Common myeloid progenitor, CD34-positive (primary cell): ENCODE data around the gene BRSK2.

Experiments
- CTCF ChIA-PET: fragments of 350-600 bp; sonication (Branson Sonifier 250); formaldehyde crosslinking; loops from one replicate; lab custom pipeline; 2021; ENCODE audit warnings: antibody characterized with exemption; lab: Charles Lee
- POLR2A ChIA-PET: fragments of 350-600 bp; sonication (Branson Sonifier 250); formaldehyde crosslinking; loops from one replicate; lab custom pipeline; 2021; ENCODE audit warnings: antibody characterized with exemption; lab: Charles Lee
- DNase-seq, 3 donors: peaks; one replicate each; pipeline versions ENCODE4 v3.0.0 to v3.0.0-alpha.2; 2013
- H3K27ac ChIP-seq, 2 experiments: 1 replicate in 1 of 2; 2 replicates in 1 of 2; pipeline ENCODE4 v1.7.0; 2013; ENCODE audit warnings: inconsistent platforms in 2 of 2, low read length in 2 of 2, mild to moderate bottlenecking in 2 of 2, low read depth in 1 of 2, moderate library complexity in 1 of 2; ENCODE audit not compliant: severe bottlenecking in 2 of 2, insufficient read depth in 1 of 2, poor library complexity in 1 of 2
- H3K27me3 ChIP-seq, 5 experiments: replicated peaks in 2 of 5; 1 replicate in 3 of 5; 2 replicates in 2 of 5; pipeline versions ENCODE4 v1.6.1 to v1.7.0; 2013; ENCODE audit warnings: low read length in 4 of 5, mild to moderate bottlenecking in 2 of 5, moderate library complexity in 2 of 5, inconsistent platforms in 1 of 5; ENCODE audit not compliant: insufficient read depth in 5 of 5, control insufficient read depth in 4 of 5
- H3K36me3 ChIP-seq, 4 experiments: 1 replicate in 2 of 4; 2 replicates in 2 of 4; pipeline versions ENCODE4 v1.6.1 to v1.7.0; 2013; ENCODE audit warnings: low read length in 3 of 4, control low read depth in 1 of 4, mild to moderate bottlenecking in 1 of 4; ENCODE audit not compliant: control insufficient read depth in 4 of 4, insufficient read depth in 4 of 4
- H3K4me1 ChIP-seq, 4 experiments: 1 replicate in 3 of 4; 2 replicates in 1 of 4; pipeline versions ENCODE4 v1.6.1 to v1.7.1; 2013; ENCODE audit warnings: low read length in 3 of 4, mild to moderate bottlenecking in 3 of 4, control low read depth in 1 of 4, inconsistent platforms in 1 of 4, moderate library complexity in 1 of 4; ENCODE audit not compliant: control insufficient read depth in 4 of 4, insufficient read depth in 4 of 4; ENCODE audit errors: control extremely low read depth in 1 of 4
- H3K4me3 ChIP-seq, 7 experiments: 1 replicate in 4 of 7; 2 replicates in 3 of 7; pipeline versions ENCODE4 v1.5.1 to v1.7.0; 2013; ENCODE audit warnings: mild to moderate bottlenecking in 7 of 7, low read length in 6 of 7, moderate library complexity in 6 of 7, inconsistent platforms in 2 of 7, low read depth in 2 of 7, control low read depth in 1 of 7; ENCODE audit not compliant: insufficient read depth in 4 of 7, control insufficient read depth in 1 of 7; ENCODE audit errors: extremely low read depth in 1 of 7
- H3K9me3 ChIP-seq, 5 experiments: 1 replicate in 4 of 5; 2 replicates in 1 of 5; pipeline versions ENCODE4 v1.6.1 to v1.7.1; 2013; ENCODE audit warnings: low read length in 4 of 5, mild to moderate bottlenecking in 2 of 5, inconsistent platforms in 1 of 5, low read depth in 1 of 5, moderate library complexity in 1 of 5; ENCODE audit not compliant: control insufficient read depth in 4 of 5, insufficient read depth in 2 of 5; ENCODE audit errors: control extremely low read depth in 1 of 5
- WGBS: methylation state at CpG from one replicate; pipeline ENCODE4 v1.1.5; 2013; ENCODE audit not compliant: insufficient coverage; 5-methylcytosine and 5-hydroxymethylcytosine counted together

Gene BRSK2

GRCh38 chr11:1475841-1476240 is 86.1 kb downstream of the BRSK2 start:
- ChIA-PET POLR2A (no interaction called here), CTCF (no interaction called here)
- Histone ChIP-seq H3K36me3 (peaks cover 3 to 83% (median 32%) of the 10 kb centered on the region in 4 experiments), H3K9me3 (no peaks in the 10 kb centered on the region), H3K27ac (no peak overlapping the region), H3K27me3 (no peaks in the 10 kb centered on the region), H3K4me3 (no peak overlapping the region), H3K4me1 (peaks cover 0 to 3% (median under 1%) of the 10 kb centered on the region in 4 experiments)
- over 99% methylated on average over 8 of the region's 12 CpGs for WGBS
- DNase-seq: no peak

GRCh38 chr11:1476940-1477736 is 87.4 kb downstream of the BRSK2 start:
- Histone ChIP-seq H3K27me3 (no peaks in the 10 kb centered on the region), H3K4me1 (peaks cover 0 to 3% (median under 1%) of the 10 kb centered on the region in 4 experiments), H3K9me3 (no peaks in the 10 kb centered on the region), H3K27ac (no peak overlapping the region), H3K4me3 (no peak overlapping the region), H3K36me3 (peaks cover 3 to 75% (median 28%) of the 10 kb centered on the region in 4 experiments)
- CTCF ChIA-PET: no interaction called here
- no peak for DNase-seq
- WGBS: 96% methylated on average over 20 of the region's 20 CpGs
- POLR2A ChIA-PET: no interaction called here

GRCh38 chr11:1478011-1478410 is 88.3 kb downstream of the BRSK2 start:
- no peaks in the 10 kb centered on the region for H3K27me3 ChIP-seq
- H3K36me3 ChIP-seq: peaks cover 3 to 73% (median 26%) of the 10 kb centered on the region in 4 experiments
- 99% methylated on average over 13 of the region's 13 CpGs for WGBS
- peaks cover 0 to 3% (median under 1%) of the 10 kb centered on the region in 4 experiments for H3K4me1 ChIP-seq
- ChIA-PET CTCF (no interaction called here), POLR2A (no interaction called here)
- DNase-seq: no peak
- H3K9me3 ChIP-seq: no peaks in the 10 kb centered on the region
- H3K4me3 ChIP-seq: no peak overlapping the region
- H3K27ac ChIP-seq: no peak overlapping the region

- POLR2A ChIA-PET: no interaction called here
- DNase-seq: peak; percentile 9 to 44 (median 31)
- H3K27ac ChIP-seq: no peak overlapping the region
- H3K36me3 ChIP-seq: peaks cover 3 to 67% (median 25%) of the 10 kb centered on the region in 4 experiments
- CTCF ChIA-PET: no interaction called here
- H3K27me3 ChIP-seq: no peaks in the 10 kb centered on the region
- no peak overlapping the region for H3K4me3 ChIP-seq
- WGBS: 30% methylated on average over 5 of the region's 9 CpGs
- peaks cover 0 to 3% (median under 1%) of the 10 kb centered on the region in 4 experiments for H3K4me1 ChIP-seq
- no peaks in the 10 kb centered on the region for H3K9me3 ChIP-seq
These were observed 88.8 kb downstream of the BRSK2 start for GRCh38 chr11:1478544-1478943.

GRCh38 chr11:1479006-1479677 is 89.4 kb downstream of the BRSK2 start:
- Histone ChIP-seq H3K36me3 (peaks cover 3 to 61% (median 25%) of the 10 kb centered on the region in 4 experiments), H3K27me3 (no peaks in the 10 kb centered on the region), H3K9me3 (no peaks in the 10 kb centered on the region), H3K4me1 (peaks cover 0 to 3% (median under 1%) of the 10 kb centered on the region in 4 experiments), H3K27ac (no peak overlapping the region), H3K4me3 (no peak overlapping the region)
- POLR2A ChIA-PET: no interaction called here
- CTCF ChIA-PET: no interaction called here
- WGBS: 95% methylated on average over 9 of the region's 9 CpGs
- no peak for DNase-seq

- 95% methylated on average over 10 of the region's 12 CpGs for WGBS
- H3K36me3 ChIP-seq: peaks cover 3 to 57% (median 25%) of the 10 kb centered on the region in 4 experiments
- DNase-seq: no peak
- no peaks in the 10 kb centered on the region for H3K9me3 ChIP-seq
- ChIA-PET POLR2A (no interaction called here), CTCF (no interaction called here)
- no peaks in the 10 kb centered on the region for H3K27me3 ChIP-seq
- no peak overlapping the region for H3K4me3 ChIP-seq
- H3K27ac ChIP-seq: no peak overlapping the region
- peaks cover 0 to 3% (median under 1%) of the 10 kb centered on the region in 4 experiments for H3K4me1 ChIP-seq
These were observed 90.0 kb downstream of the BRSK2 start for GRCh38 chr11:1479678-1480118.

- WGBS: 99% methylated on average over 12 of the region's 13 CpGs
- no peak overlapping the region for H3K27ac ChIP-seq
- no peak for DNase-seq
- no peak overlapping the region for H3K4me3 ChIP-seq
- H3K4me1 ChIP-seq: peaks cover 0 to 3% (median under 1%) of the 10 kb centered on the region in 4 experiments
- ChIA-PET POLR2A (interaction anchor here (0.7 kb wide), 1 partner anchor 39 kb away, joined by 3 read pairs; no protein-coding TSS in a partner anchor), CTCF (interaction anchor here (0.6 kb wide), 1 partner anchor 43 kb away, joined by 3 read pairs; no protein-coding TSS in a partner anchor)
- H3K36me3 ChIP-seq: peaks cover 3 to 54% (median 26%) of the 10 kb centered on the region in 4 experiments
- H3K9me3 ChIP-seq: no peaks in the 10 kb centered on the region
- no peaks in the 10 kb centered on the region for H3K27me3 ChIP-seq
These were observed 90.4 kb downstream of the BRSK2 start for GRCh38 chr11:1480191-1480554.
